Fibroblast of villous mesenchyme (primary cell): ENCODE measurements around the gene KCNAB2. TPM values are rescaled to one million over a fixed set of nuclear protein-coding genes. Genes with fewer than 3 reads are reported as not detected.

Source experiments
- DNase-seq: peaks from one replicate; pipeline ENCODE4 v3.0.0-alpha.2; 2010; ENCODE audit warnings: low read depth
- H3K4me3 ChIP-seq: 2 replicates; pipeline ENCODE4 v1.5.1; 2011; ENCODE audit warnings: low read depth, mild to moderate bottlenecking, low read length
- total RNA-seq: library from RNA; depleted of rRNA; stranded (reverse); fragments of >200 nt; gene quantifications from 2 replicates; pipeline ENCODE4 v1.2.3, GENCODE V29; 2012
- TF ChIP-seq, protein P1 (sequence below): IDR thresholded peaks from 2 replicates; pipeline ENCODE4 v1.5.1; 2012; ENCODE audit warnings: low read depth, mild to moderate bottlenecking, low read length; ENCODE audit not compliant: insufficient read depth

Gene KCNAB2
- total RNA-seq, 1 donor = 2.6 TPM

DNA sequence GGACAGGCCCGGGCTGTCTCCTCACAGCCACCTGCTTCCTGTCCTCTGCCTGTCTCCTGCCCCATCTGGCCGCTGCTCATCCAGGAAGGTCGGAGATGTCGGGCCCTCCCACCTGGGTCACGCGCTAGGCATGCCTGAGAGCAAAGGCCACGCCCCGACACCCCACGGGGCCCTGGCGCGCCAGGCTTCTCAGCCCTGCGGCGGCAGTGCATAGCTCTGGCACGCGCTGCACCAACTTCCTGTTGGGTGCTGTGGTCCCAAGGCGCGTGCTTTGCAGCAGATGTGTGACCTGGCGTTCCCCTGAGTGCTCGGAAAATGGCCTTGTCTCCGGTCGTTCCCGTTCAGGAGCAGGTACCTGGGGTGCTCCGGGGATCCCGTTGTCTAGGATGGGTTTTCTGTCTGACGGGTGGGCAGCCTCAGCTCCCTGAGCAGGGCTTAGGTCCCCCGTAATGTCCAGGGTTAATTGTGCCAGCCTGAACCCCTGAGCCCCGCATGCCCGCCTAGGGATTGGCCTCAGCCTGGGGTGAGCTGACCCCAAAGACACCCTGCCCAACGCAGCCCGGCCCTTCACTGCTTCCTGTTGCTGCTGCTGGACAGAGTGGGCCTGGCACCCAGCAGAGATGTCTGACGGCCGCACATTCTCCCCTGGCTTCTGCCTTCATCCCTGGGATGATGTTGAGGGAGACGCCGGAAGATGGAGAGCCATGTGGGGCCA is 19.4 kb upstream of the KCNAB2 start:
- TF ChIP-seq, protein P1, sequence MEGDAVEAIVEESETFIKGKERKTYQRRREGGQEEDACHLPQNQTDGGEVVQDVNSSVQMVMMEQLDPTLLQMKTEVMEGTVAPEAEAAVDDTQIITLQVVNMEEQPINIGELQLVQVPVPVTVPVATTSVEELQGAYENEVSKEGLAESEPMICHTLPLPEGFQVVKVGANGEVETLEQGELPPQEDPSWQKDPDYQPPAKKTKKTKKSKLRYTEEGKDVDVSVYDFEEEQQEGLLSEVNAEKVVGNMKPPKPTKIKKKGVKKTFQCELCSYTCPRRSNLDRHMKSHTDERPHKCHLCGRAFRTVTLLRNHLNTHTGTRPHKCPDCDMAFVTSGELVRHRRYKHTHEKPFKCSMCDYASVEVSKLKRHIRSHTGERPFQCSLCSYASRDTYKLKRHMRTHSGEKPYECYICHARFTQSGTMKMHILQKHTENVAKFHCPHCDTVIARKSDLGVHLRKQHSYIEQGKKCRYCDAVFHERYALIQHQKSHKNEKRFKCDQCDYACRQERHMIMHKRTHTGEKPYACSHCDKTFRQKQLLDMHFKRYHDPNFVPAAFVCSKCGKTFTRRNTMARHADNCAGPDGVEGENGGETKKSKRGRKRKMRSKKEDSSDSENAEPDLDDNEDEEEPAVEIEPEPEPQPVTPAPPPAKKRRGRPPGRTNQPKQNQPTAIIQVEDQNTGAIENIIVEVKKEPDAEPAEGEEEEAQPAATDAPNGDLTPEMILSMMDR = no peak
- DNase-seq = peak; percentile 8

DNA sequence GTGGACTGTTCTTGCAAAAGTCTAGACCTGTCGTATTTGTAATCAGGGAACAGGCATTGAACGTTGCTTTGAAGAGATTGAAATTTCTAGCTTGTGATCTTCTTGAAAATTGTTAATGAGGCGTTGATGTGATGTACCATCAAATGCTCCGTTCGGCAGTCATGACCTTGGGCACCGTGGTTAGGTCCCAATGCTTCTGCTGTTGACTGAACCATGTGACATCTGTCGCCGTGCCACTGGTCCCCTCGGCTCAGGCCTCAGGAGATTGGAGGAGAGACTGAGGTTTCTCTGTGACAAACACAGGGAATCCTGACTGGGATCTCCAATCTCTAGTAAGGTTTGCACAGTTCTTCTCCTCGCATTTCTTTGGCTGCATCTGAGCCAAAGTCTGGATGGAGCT is 18.1 kb upstream of the KCNAB2 start:
- no peak for DNase-seq
- TF ChIP-seq, protein P1 = no peak
- H3K4me3 ChIP-seq = no peak overlapping the region

More for the DNA sequence above, 19.4 kb upstream of the KCNAB2 start:
- no peak overlapping the region for H3K4me3 ChIP-seq

DNA sequence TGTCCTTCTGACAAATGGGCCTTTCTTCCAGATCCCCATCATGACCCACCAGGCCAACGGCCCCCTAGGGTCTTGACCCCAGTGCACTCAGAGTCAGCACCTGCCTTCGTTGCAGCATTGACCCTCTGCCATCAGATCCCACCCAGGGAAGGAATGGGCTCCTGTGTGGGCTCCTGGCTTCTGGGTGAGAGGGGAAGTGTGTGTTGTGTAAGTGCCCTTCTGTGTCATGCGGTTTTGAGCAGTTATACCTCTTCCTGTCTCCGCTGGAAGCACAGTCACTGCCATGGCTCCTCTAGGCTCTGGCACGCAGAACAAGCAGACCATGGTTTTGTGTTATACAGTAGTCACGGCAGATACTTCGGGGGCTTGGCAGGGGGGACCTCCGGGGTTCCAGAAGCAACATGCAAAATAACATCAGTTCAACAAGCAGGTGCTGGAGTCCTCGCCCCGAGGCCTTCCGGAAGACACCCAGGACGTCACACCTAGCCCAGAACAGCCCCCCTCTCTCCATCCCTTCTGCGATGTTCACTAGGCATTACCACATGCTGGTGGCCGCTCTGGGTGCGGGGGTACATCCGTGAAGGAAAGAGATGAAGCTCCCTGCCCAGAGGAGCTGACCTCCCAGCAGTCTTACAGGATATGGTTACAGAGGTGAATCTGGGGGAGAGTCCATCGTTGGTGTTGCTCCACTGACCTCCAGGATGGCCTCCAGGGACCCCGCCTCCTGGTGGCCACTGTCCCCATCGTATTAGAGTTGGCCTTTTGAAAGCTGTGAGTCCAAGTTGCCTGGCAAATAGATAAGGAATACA is 17.4 kb upstream of the KCNAB2 start:
- TF ChIP-seq, protein P1 = no peak
- H3K4me3 ChIP-seq = no peak overlapping the region
- DNase-seq = no peak

DNA sequence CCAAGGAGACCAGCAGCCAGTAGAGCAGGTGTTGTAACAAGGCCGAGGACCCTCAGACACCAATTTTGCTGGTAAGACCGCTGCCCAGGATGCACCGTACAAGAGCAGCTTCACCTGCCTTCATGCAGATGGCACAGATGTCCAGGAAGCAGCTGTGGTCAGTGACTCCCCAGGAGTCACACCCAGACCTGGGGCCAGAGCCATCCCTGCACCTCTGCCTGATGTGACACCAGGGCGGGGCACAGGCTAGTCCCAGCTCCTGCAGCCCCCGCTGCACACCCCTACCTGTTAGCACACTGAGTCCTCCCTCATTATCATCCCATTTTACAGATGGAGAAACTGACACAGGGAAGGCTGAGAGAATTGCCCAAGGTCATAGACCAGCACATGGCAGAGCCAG is 16.3 kb upstream of the KCNAB2 start:
- TF ChIP-seq, protein P1 = no peak
- H3K4me3 ChIP-seq = no peak overlapping the region
- DNase-seq = no peak

DNA sequence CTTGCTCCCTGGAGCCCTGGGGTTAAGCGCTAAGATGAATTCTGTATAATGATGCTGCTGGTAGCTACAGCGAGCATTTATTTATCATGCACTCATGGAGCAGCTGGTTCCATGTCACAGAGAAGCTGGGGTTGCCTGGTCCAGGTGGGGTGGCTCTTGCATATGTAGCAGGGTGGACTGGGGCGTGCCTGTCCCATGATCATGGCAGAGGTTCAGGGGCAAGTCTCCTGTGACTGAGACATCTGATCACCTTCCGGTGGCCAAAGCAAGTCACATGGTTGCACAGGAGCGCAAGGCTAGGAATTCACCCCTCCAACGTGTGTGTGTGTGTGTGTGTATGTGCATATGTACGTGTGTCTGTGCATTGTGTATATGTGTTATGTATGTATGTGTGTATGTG is 15.6 kb upstream of the KCNAB2 start:
- TF ChIP-seq, protein P1 = no peak
- H3K4me3 ChIP-seq = no peak overlapping the region
- no peak for DNase-seq

DNA sequence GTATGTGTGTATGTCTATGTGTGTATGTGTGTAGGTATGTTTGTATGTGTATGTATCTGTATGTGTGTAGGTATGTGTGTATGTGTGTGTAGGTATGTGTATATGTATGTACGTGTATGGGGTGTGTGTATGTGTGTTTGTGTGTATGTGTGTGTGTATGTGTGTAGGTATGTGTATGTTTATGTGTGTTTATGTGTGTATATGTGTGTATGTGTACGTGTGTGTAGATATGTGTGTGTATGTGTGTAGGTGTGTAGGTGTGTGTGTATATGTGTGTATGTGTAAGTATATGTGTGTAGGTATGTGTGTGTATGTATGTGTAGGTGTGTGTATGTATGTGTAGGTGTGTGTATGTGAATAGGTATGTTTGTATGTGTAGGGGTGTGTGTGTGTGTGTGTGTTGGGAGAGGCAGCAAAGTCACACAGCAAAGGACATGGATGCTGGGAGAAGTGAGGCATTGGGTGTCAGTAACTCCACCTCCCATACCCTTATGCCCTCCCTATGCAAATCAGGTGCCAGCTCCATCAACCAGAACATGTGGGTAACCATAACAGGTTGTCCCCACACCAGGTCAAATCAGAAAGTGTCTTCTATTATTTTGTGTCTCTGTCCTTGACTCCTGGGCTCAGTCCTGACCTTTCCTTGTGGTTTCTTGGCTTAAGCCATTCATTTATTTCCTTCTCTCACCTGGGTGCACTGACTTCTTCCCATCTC is 15.0 kb upstream of the KCNAB2 start:
- no peak for DNase-seq
- TF ChIP-seq, protein P1 = no peak
- no peak overlapping the region for H3K4me3 ChIP-seq
